Thyroid gland (tissue), 4 donors: ENCODE results near the gene CEP170.

Experiments used
- POLR2A ChIP-seq, 2 donors: fragments of 450-650 bp; IDR thresholded peaks; one replicate each; pipeline ENCODE4 v1.6.1; 2017; ENCODE audit warnings: antibody characterized with exemption in 2 of 2, mild to moderate bottlenecking in 2 of 2, moderate library complexity in 1 of 2
- TF ChIP-seq, protein P1 (sequence below), 6 experiments: fragments of 200-600 bp in 3 of 6; fragments of 450-650 bp in 3 of 6; sonication (generic) in 3 of 6; IDR thresholded peaks; one replicate each; pipeline ENCODE4 v1.5.1; 2016 to 2019; ENCODE audit warnings: antibody characterized with exemption in 6 of 6, mild to moderate bottlenecking in 2 of 6, inconsistent platforms in 1 of 6, moderate library complexity in 1 of 6

- TF ChIP-seq, protein P1, sequence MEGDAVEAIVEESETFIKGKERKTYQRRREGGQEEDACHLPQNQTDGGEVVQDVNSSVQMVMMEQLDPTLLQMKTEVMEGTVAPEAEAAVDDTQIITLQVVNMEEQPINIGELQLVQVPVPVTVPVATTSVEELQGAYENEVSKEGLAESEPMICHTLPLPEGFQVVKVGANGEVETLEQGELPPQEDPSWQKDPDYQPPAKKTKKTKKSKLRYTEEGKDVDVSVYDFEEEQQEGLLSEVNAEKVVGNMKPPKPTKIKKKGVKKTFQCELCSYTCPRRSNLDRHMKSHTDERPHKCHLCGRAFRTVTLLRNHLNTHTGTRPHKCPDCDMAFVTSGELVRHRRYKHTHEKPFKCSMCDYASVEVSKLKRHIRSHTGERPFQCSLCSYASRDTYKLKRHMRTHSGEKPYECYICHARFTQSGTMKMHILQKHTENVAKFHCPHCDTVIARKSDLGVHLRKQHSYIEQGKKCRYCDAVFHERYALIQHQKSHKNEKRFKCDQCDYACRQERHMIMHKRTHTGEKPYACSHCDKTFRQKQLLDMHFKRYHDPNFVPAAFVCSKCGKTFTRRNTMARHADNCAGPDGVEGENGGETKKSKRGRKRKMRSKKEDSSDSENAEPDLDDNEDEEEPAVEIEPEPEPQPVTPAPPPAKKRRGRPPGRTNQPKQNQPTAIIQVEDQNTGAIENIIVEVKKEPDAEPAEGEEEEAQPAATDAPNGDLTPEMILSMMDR (IDR thresholded peaks at IDR 0.05), result no peak
- TF ChIP-seq POLR2A (IDR thresholded peaks at IDR 0.05), result no peak
These were observed 1.7 kb downstream of the CEP170 start for GRCh38 chr1:243253211-243253925.
